Activated T-cell treated with anti-CD3 and anti-CD28 coated beads for 48 hours (primary cell): ENCODE measurements around the gene CCDC63.
"Not testable (repeated sequence)": the region's sequence is repeated elsewhere in the genome, so short reads cannot be mapped to it uniquely, and the experiment has no call there.

Source experiments
- DNase-seq: peaks from one replicate; pipeline ENCODE4 v3.0.0-alpha.2; 2020; ENCODE audit warnings: low read depth

CCDC63 gene

DNA sequence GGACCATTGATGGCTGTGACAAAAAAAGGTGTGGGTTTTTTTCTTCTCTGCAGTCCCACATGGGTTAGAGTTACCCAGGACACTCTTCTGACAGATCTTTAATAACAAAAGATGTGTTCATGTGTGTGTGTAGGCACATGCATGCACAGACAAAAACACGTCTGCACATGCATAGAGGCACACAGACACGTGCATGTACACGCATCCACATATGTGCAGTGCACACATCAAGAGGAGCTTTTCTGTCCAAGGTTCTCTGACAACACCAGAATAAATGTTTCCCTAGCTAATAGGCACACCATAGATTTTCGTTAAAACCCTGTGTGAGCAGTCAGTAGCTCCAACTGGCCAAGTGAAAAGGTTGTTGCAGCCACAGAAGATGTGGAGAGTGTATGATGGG is 76.4 kb downstream of the CCDC63 start:
- DNase-seq, result no peak

DNA sequence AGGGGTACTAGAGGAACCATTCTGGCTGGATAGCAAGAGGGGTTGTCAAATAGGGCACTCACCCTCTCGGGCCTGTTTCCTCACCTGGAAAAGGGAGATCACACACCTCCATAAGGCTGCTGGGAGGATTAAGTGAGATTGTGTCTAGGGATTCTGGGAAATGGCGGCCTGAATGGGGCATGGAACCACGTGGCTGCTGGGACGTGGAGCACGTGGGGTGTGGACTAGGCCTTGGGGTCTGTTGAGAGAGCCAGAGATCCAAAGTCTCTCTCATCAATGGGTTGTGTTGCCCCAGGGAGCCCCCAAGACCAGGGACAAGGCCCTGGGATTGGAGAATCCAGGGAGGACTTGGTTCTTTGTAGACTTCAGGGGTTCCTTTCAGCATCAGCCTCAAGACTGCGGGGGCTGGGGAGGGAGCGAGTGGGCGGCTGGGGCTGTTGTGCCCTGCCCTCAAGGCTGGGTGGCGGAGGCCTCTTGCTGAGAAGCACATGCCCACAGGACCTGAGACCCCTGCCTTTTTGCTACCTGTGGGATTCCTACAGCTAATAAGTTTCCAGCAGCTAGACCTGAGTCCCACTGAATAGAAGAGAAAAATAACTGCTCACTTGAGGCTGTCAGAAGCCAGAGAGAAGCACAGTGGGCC is 77.0 kb downstream of the CCDC63 start:
- DNase-seq, result no peak

DNA sequence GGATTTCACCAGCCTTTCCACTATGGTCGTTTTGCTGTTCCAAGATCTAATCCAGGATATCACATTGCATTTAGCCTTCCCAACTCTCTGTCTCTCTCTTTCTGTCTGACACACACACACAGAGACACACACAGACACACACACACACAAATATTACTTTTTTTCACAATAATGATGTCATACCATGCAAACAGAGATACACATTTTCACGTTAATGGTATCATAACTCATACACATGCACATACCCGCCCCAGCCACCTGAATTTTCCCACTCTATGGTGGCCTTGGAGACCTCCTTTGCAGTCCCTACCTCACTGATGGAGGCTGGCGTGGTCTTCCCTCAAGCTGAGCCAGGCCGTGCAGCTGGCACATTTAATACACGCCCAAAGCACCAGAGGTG is 80.8 kb downstream of the CCDC63 start:
- no peak for DNase-seq

DNA sequence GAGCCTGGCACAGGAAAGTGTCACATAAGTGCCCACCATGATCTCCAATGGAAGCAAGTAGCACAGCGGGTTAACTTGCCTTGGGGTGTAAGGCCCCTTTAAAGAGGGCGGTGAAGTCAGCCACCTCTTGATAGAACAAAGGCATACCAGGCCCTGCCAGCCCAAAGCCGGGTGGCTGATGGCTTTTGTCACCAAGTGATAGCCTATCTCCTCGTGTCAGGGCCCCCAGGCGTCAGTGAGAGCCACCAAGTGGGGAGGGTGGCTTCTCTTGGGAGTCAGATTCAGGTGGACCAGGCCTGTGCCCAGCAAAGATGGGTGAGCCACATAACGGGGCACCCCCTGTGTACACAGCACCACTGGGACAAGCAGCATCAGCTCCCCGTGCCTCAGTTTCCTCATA is 81.9 kb downstream of the CCDC63 start:
- DNase-seq, result no peak

DNA sequence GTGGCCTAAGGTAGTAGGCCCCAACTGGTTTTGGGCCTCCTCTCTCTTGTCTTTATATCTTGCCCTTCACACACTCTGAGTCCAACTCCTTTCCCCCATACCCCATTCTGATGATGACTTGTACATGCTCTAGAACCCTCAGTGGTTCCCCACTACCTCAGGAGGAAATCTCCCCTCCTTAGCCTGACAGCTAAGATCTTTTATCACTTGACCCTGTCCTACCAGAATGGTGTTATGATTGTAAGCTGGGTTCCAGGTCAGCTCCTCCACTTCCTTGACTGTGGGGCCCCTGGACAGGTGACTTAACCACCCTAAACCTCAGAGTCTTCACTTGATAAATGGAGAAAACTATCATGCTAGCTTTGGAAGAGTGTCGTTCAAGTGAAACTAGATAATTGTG is 83.0 kb downstream of the CCDC63 start:
- no peak for DNase-seq

DNA sequence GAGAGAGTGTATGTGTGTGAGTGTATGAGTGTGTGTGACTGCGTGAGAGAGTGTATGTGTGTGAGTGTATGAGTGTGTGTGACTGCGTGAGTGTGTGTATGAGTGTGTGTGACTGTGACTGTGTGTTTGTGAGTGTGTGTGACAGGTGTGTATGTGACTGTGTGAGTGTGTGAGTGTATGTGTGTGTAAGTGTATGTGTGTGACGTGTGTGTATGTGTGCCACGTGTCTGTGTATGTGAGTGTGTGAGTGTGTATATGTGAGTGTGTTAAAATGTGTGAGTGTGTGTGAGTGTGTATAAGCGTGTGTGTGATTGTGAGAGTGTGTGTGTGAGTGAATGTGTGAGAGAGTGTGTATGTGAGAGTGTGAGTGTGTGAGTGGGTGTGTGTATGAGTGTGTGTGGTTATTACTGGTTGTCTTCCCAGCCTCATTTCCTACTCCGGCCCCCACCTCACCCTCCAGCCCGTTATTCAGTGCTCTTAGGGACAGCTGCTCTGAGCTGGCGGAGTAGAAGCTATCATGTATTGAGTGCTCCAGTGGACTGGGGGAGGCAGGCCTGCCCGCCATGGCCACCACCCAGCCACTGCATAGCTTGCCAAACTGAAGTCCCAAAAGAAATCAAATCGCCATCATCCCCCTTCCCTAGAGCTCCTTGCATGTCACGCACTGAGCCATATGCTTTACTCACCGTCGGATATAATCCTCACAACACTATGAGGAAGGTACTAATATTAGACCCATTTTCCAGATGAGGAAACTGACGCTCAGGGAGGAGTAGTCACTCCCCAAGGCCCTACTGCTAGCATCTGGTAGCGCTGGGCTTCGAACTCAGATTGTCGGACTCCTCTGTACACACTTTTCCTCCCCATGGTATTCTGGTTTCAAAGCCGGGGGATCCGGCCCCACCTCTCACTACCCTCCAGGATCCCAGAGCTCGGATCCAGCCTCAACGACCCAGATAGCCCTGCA is 83.8 kb downstream of the CCDC63 start:
- no peak for DNase-seq

DNA sequence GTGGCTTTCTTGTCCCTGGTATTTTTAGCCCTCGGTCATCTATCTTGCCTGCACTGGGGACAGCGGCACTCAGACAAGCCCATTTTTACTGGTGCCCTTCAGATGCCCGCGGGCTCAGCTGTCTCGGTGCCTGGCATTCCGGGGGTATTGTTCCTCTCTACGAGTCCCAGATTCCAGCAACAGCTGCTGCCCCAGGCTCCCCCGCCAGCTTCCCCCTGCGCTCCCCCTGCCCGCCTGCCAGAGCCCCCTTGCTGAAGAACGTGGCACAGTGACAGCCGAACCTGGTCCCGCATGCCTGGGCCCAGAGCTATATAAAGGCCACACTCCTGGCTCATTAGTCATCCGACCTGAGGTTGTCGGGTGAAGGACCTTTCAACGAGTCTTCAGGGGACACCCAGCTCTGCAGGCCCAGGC is 84.5 kb downstream of the CCDC63 start:
- DNase-seq, result no peak

DNA sequence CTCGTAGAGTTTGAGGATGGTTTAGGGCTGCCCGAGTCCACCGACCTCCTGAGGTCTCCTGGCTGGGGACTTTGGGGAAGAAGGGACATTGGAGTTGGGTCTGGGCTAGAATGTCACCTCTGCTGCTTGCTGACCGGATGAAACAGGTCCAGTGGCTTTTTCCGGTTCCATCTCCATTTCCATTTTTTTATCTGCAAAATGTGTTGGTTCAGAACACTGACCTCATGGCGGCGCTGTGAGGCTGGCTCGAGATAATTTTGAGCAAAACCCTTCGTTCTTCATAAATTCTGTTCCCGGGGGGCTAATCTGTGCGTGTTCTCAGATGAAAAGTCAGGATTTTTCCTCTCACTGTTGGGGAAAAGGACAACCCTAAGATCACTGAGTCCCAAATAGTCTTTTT is 85.3 kb downstream of the CCDC63 start:
- no peak for DNase-seq

DNA sequence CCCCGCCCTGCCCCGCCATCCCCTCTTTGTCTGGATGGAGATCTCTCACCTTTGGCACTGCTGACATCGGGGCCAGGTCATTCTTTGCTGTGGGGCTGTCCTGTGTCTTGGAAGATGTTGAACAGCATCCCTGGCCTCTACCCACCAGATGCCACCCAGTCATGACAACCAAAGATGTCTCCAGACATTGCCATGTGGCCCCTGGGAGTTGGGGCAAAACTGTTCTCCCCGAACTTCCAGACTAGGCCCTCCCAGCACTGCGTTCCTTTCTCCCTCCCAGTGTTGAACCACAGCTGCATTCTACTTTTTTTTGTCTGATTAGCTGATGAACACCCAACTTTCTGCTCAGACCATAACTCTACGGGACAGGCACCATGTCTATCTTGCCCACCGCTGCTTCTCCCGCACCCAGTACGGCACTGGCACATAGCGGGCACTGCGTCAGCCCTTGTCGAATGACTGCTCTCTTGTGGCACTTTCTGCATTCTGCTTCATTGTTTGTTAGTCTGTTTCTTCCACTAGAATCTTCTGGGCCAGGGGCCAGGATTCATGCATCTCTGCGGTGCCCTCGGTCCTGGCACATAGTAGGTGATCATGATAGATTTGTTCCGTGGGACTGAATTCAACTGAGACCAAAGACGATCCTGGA is 86.7 kb downstream of the CCDC63 start:
- DNase-seq, result no peak

DNA sequence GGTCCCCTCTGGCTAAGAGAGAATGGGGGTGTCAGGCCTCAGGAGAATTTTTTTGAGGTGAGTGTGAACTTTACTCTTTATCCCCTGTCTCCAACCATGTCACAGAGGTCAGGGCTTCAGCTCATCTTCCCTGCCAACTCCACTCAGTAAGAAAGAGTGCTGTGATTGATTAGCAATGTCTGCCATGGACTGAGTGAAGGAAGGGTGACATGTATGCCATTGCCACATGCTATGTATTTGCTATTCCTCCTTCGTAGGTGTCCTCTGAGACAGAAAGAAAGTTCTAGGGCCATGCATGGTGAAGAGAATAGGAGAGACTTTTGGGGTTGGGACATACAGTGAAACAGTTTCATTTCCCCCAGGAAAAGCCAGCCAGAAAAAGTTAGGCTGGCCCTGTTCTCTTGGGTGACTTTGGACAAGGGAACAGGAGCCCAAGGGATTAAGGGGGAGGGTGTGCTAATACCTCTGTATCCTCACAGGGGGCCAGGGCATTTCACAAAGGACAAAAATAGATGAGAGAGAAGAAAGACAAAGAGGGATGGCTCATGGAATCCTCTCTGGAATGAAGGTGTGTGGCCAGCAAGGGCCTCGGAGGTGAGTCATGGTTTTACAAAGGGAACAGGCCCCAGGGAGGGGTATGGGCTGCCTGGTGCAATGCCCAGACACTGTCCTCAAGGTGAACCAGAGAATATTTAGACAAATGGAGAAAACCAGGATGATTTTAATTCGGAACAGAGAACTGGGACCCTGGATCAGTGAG is 87.5 kb downstream of the CCDC63 start:
- no peak for DNase-seq

DNA sequence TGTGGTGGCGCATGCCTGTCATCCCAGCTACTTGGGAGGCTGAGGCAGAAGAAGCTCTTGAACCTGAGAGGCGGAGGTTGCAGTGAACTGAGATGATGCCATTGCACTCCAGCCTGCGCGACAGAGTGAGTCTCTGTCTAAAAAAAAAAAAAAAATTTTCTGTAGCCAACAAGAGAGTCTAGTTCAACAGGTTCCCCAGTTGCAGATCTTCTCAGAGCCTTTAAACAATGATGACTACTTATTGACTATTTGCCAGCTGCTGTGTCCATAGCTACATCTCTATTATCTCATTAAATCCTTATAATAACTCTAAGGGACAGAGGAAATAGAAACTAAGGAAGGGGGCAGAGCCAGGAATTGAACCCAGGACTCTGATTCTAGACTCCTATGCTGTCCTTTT is 88.8 kb downstream of the CCDC63 start:
- DNase-seq, result no peak

DNA sequence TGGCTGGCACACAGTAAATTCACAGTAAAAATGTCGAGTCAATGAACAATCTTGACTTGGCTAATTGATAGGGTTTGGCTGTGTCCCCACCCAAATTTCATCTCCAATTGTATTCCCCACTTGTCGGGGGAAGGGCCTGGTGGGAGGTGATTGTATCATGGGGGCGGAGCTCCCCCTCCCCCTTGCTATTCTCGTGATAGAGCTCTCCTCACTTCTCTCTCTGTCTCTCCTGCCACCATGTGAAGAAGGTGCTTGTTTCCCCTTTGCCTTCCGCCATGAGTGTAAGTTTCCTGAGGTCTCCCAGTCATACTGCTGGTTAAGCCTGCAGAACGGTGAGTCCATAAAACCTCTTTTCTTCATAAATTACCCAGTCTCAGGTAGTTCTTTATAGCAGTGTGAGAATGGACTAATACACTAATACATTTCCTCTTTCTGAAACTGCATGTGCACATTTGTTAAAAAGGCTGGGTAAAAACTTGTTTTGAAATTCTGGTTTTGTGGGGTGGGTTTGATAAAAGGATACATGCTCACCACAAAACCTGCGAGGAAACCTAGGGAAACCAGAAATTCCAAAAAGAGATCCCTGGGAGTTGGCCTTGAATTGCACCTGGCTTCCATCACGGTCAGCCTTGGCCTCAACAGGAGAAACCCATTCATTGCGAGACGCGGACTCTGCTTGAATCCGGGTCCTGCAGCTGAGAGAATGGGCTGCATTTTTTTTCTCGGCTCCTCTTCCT is 89.7 kb downstream of the CCDC63 start:
- DNase-seq, result no peak

DNA sequence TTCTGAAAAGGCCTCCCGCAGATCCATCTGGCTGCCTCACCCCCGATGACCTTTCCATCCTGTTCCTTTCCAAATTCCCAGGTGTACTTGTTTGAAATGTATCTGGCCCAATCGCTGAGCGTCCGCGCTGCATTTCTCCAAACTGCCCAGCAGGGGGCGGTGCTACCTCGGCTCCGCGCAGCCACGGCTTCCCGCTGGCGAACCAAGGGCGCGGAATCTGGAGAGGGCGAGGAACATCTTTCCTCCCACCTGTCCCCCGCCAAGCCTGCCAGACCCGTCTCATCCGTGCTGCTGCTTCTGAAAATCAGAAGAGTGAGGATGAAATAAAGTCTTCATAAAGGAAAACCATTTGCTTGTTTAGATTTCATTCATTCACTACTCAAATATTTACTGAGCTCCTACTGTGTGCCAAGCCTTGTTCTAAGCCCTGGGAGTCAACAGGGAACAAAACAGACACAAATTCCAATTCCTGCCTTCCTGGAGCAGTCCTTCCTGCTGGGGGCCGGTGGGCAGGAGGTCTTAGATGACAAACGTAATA is 90.4 kb downstream of the CCDC63 start:
- peak; percentile 59 for DNase-seq

DNA sequence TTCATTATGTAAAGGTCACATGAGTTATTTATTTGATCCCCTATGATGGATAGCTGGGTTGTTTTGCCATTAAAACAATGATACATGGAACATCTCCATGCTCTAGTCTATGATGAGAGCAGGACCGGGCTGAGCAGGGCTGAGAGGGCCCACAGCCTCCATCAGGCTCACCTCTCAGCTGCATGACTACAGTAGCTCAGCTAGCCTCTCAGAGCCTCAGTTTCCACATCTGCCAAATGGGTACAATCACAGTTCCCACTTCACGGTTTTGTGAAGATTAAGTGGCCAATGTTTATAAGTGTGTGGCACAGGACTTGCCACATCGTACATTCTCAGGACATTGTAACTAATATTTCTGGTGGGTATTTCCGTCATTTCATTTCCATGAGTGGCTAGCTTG is 93.5 kb downstream of the CCDC63 start:
- DNase-seq, result no peak

DNA sequence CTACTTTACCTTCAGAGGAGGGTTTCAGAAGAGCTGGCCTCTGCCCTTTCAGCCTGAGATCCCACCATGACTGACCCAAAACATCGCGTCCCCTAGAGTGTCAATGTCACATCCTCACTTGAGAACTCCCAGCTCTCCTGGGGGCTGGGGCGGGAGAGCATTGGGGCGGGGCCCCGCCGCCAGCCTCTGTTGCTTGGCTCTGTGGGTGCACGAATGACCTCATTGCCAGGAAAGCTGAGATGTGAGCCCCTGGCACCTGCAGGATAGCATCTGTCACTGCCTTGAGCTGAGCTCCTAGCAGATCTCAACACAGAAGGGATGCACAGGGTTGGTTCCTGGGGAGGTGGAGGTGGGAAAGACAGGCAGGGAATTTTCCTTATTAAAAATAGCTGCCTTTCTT is 94.1 kb downstream of the CCDC63 start:
- no peak for DNase-seq

DNA sequence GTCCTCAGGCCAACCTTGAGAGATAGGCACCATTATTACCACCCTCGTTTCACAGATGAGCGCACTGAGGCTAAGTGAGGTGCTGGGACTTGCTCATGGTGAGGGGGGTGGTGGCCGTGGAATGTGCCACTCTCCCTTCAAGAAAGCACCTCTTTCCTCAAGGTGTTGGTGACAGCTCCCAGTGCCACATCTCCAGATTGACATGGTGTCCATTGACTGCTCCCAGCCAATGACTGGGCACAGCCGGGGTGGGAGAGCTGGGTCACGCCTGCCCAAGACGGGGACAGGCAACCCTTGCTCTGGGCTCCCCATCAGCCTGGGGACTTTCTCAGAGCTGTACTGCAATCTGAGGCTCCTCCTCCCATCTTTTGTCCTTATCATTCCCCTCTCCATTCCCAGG is 94.6 kb downstream of the CCDC63 start:
- no peak for DNase-seq

DNA sequence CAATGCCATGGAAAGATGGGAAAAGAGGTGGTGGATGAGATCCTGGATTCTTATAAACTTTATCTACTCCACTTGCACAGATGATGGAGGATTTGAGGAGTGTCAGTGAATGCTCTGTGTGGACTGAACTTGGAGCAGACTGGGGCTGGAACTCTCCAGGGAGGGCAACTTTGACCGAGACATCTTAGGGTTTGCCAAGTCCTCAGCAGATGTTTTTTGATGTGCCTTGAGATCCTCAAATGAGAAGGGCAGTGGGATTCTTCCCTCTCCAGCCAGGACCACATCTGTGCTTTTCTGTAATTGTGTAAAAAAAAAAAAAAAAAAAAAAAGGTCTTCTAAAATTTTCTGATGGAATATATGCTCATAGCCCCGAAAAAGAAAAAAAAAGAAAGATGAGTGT is 96.6 kb downstream of the CCDC63 start:
- no peak for DNase-seq

DNA sequence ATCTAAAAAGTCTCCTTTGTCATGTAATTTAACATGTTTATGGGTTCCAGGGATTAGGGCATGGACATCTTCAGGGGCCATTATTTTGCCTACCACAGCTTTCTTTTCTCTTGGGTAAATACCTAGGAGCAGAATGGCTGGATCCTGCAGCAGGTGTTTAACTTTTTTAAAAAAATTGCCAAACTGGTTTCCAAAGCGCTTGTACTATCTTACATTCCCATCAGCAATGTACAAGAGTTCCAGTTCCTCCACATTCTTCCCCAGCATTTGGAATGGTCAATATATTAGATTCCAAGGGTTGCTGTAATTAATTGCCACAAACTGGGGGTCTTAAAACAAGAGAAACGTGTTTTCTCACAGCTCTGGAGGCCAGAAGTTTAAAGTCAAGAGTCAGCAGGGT is 101.3 kb downstream of the CCDC63 start:
- DNase-seq, result no peak

DNA sequence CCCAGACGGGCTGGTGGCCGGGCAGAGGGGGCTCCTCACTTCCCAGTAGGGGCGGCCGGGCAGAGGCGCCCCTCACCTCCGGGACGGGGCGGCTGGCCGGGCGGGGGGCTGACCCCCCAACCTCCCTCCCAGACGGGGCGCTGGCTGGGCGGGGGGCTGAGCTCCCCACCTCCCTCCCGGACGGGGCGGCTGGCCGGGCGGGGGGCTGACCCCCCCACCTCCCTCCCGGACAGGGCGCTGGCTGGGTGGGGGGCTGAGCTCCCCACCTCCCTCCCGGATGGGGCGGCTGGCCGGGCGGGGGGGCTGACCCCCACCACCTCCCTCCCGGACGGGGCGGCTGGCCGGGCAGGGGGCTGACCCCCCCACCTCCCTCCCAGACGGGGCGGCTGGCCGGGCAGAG is 103.7 kb downstream of the CCDC63 start:
- DNase-seq, result not testable (repeated sequence)

DNA sequence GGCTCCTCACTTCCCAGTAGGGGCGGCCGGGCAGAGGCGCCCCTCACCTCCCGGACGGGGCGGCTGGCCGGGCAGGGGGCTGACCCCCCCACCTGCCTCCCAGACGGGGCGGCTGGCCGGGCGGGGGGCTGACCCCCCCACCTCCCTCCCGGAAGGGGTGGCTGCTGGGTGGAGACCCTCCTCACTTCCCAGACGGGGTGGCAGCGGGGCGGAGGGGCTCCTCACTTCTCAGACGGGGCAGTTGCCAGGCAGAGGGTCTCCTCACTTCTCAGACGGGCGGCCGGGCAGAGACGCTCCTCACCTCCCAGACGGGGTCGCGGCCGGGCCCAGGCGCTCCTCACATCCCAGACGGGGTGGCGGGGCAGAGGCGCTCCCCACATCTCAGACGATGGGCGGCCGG is 104.1 kb downstream of the CCDC63 start:
- not testable (repeated sequence) for DNase-seq
